Activated CD4-positive, alpha-beta T cell treated with anti-CD3 and anti-CD28 coated beads for 4 hours (primary cell): Measurements from ENCODE around the gene FOXC1.

Experiments used
- DNase-seq, 2 donors: peaks; one replicate each; pipeline ENCODE4 v3.0.0-alpha.2; 2020

FOXC1 gene

GRCh38 chr6:1612974-1613306, 3.2 kb downstream of the FOXC1 start:
- DNase-seq: no peak

GRCh38 chr6:1613346-1613687, 3.6 kb downstream of the FOXC1 start:
- DNase-seq: no peak

DNA sequence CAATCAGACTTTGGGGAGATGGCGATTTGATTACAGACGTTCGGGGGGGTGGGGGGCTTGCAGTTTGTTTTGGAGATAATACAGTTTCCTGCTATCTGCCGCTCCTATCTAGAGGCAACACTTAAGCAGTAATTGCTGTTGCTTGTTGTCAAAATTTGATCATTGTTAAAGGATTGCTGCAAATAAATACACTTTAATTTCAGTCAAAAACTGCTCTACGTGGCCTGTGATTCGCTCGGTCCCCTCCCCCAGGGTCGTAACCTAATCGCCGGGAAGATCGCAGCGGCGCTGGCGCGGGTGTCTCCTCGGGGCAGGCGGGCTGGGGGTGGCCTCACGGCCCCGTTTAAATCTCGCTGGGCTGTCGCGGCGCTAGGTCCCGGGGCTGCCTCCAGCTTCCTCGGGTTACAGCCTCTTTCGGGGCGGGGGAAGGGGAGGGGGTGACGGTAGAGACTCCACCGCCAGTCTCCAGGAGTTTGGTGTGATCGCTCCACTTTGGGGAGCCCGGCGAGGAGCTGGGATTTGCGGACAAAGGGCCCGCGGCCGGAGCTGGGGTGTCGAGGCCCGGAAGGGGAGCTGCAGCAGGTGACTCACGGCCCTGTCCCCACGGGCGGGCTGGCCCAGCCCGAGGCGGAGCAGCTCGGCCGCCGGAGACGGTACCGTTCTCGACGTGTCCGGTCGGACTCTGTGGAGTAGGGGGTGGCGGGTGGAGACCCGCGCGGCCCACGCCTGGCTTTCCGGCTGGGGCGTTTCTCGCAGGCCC, 4.2 kb downstream of the FOXC1 start:
- DNase-seq: no peak

DNA sequence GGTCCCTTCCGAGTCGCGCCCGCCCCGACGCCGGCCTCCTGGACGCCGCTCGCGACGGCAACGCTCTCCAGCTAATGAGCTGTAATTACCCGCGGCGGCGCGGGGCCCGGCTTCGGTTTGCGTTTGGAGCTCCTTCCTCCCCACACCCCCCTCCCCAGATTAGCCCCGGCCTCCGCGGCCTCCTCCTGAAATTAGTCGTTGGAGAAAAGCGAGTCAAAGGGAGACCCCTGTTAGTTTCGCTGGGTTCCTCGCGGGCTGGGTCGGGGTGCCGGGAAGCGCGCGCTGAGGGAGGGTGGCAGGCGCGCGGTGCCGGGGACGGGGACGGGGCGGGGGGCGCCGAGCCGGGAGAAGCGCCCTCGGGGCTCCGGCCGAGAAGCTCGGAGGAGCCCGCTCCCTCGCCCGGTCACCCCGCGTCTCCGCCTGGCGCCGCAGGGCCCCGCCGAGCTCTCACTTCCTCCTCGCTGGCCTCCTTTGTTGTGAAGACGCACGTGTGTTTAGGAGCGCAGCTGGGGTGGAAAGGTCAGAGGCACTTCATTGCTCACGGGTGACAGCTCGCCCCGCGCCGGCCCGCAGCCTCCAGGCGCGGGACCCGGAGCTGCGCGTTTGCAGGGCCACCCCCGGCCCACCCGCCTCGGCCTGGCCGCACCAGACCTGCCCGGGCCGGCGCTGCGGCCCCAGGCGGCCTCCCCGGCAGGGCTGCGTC, 4.9 kb downstream of the FOXC1 start:
- no peak for DNase-seq

DNA sequence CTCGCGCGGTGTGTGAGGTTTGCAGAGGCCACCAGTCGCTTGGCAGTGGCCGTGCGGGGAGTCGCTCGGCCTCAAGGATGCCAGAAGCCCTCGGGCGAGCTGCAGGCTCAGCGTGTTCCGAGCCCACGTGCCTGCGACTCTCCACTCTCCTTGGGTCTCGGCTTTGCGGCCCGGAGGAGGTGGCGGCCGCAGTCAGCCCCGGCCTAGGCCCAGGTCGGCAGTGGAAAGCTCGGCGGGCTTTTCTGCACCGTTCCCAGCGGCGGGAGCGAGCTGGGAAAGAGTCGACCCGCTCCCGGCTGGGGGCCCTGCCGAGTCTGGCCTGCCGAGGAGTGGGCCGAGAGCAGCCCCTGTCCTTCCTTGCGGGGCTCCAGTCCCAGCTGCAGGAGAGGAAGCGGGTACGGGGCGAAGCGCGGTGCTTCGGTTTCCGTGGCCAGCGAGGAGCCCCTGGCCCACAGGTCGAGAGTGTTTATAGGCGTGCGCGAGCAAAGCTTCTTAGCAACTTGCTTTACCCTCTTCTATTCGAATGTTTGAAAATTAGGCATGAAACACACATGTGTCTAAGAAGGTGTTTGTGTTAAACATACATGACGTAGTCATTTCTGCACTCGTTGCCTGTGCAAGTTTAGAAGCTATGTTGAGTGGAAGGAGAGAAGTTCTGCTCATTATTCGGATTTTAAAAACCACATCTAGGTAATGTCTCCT, 5.6 kb downstream of the FOXC1 start:
- DNase-seq: no peak

GRCh38 chr6:1615853-1616420, 6.2 kb downstream of the FOXC1 start:
- no peak for DNase-seq

DNA sequence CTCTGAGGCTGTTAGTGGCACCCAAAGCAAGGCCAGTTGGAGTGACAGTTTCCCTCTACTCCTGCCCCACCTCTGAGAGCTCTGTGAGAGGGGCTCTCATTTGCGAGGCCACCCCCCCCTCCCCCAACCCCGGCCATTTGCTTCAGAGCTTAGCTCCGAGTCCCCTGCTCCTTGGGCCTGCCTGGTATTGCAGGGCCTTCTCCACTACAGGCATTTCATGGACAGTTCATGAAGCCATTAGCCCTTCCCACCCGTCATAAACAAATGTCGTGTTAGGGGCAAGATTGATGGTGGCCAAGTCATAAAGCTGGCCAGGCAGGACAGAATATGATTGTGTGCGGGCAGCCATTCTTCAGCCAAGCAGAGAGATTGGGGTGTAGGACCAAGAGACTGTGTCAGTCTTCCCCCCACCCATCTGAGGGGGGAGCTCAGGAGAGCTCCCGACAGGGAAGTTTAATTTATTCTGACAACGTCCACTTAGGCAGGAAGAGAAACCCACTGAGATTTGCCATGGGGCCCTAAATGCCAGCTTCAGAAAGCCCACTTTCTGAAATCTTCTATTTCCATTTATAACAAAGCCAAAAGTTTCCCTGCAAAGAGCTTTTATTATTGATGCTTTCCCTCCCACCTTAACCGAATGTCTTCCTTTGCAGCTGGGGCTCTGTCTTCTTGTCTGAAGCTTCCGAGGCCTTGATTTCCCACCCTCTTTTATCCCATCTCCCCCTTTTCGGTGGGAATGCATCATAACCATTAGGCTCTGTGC, 7.2 kb downstream of the FOXC1 start:
- no peak for DNase-seq

DNA sequence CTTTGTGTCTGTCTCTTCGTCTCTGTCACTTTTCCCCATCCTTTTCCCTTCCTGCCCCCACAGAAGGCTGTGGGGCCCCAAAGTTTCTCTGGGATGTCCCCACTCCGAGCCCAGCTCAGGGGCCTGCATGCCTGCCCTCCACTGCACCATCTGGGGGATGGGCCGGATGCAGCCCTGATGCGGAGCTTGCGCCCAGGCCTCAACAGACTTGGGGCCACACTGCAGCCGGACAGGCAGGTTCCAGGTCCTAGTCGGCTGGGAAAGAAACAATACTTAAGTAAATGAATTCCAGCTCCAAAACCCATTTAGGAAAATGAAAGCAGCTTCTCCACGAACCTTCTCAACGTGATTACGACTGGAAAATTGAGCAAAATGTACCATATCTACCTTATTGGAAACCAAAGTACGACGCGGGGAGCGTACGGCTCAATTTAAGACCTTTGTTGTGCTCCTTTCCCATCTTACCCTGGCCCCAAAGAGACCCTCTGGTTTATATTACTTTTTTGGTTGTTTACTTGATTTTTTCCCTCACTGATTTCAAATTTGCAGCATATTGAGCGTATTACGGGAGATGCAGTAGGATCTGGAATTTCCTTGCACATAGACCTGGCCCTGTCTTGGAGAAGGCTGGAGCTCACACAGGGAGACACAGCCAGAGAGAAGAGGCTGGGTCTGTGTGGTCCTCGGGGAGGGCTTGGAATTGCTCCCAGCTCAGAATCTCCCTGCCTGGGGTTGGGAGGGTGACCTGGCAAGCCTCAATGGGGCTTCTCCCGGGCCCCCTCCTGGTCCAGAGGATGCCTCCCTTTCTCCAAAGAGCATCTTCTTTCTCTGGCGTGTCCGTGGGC, 8.0 kb downstream of the FOXC1 start:
- DNase-seq: no peak

DNA sequence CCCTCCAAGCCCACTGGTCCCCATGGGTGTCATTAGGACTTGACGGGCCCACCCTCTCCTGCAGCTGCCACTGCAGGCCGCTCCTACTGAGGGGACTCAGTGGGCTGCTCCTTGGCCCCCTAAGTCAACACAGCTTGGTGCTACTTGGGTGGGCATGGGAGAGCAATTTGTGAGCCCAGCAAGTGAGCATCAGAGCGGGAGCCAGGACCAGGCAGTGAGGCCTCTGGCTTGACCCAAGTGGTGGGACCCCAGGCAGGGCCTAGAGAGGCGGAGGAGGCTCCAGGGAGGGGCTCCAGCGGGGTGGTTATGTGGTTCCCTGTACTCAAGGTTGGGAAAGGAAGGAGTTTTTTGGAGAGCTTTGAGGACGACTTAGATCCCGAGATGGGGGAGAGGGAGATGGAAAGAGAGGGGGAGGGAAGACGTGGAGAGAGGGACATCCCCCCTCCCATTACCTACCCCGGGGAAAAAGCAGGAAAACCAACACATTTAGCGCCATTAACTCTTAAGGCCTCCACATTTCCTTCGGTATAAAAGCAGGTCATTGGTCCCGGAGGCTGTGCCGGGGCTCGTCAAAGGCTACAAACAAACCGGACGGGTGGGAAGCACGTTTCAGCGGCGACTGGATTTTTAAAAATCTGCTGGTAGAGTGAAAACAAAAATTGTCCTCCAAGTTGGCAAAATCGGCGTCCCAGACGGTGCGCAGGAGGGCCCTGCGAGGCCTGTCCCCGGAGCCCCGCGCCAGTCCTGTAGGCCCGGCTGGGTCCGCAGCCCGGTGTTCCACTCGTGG, 8.8 kb downstream of the FOXC1 start:
- no peak for DNase-seq

DNA sequence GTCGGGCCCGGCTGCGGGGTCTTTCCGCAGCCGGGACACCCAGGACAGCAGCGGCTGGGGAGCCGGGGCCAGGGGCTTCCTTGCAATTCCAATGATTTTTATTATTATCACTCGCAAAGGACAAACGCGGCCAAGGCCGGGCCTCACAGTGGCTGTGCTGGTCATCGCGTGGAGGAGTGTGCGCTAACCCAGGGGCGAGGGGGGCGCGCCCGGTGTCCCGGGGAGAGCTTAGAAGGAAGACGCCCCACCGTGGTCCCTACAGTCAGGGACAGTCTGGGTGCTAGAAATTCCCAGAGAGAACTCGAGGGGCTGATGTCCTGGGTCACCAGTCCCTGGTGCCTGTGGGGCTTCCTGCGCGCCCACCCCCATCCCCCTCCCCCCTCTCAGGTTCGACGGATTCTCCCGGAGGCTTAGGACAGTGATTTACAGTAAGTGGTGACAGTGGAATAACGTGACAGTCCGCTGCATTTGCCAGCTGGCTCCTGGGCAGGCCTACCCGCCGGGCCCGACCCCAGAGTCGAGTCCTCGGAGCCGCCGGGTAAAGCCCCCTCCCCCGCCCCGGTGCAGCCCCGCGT, 9.5 kb downstream of the FOXC1 start:
- DNase-seq: no peak

GRCh38 chr6:1619673-1620503, 10.2 kb downstream of the FOXC1 start:
- no peak for DNase-seq

- DNase-seq: no peak
Observed at GRCh38 chr6:1620504-1621069, 10.9 kb downstream of the FOXC1 start.

DNA sequence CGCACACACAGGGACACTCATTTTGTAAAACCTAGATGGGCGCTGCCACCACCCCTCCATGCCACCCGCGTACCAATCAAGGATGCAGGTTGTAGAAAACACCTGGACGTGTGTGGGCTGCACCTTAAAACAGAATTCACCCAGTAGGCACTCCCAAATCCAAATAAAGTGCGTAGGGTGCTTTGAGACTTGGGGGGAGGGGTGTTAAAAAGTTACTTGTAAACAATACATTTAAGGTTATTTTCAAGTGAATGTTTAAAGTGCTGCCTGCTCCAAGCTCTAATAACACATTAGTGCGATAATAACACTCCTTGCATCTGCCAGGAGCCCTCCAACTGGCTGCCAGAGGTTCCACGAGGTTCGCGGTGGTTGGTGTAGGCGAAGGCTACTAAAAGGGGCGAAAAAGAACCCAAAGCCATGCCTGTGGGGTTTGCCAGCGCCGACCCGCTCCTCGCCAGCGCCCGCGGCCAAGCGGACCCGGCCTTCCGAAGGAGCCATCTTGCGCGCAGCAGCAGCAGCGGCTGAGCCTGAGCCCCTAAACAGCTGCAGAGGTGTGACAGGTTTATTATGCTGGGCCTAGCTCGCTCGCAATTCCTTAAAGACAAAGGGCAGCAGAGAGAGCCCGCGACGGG, 11.5 kb downstream of the FOXC1 start:
- DNase-seq: no peak

- no peak for DNase-seq
Observed at GRCh38 chr6:1622220-1622850, 12.6 kb downstream of the FOXC1 start.

GRCh38 chr6:1622851-1623768, 13.4 kb downstream of the FOXC1 start:
- no peak for DNase-seq

DNA sequence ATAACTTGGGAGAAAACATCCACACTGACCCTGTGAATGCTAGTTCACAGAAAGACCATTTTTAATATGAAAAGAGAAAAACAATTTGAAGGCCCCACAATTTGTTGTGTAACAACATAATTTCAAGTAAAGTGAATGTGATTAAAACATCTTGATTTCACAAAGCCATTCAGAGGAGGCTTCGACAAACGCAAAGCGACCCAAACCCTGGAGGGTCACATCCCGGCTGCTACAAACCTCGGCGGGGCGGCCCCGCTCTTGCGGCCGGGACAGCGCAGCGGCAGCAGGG, 14.0 kb downstream of the FOXC1 start:
- no peak for DNase-seq

DNA sequence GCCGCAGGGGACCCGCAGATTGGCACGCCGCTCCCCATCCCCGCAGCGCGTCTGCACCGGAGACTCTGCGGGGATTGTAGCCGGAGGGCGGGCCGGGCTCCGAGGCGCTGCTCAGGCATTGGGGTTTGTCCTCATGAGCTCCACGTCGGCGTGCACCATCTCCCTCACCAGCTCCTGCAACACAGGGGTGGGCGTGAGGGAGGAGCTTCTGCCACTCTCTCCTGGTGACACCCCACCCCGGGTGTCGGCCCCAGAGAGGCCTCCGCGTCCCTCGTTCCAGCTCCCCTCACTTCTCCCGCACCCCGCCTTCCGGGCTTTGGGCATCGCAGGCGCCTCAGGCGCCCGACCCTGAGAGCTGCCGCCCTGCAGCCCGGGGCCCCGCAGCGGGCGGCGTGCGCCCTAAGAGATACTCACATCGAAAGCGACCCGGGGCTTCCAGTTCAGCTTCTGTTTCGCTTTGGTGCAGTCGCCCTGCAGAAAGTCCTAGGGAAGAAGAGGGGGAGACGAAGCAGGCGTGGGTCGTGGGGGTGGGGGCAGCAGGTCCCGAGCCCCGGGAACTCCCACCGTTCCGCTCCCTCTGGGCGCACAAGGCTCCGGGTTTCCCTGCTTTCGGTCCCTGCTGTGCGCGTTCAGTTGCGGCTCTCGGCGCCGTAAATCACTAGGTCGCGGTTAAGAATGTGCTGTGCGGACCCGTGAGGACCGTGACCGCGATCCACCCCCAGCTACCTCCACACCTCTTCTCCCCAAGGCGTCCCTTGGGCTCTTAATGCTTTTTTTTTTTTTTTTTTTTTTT, 14.5 kb downstream of the FOXC1 start:
- no peak for DNase-seq
